ENCODE measurements around the gene ABCA10. TPM values are rescaled to one million over a fixed set of nuclear protein-coding genes. Genes with fewer than 3 reads are reported as not detected.
A peak's percentile ranks its signal among the peaks of the same experiment; 100 is the strongest.

Gene ABCA10
- total RNA-seq, 1 donor from 2014 or later = 4.2 TPM

DNA sequence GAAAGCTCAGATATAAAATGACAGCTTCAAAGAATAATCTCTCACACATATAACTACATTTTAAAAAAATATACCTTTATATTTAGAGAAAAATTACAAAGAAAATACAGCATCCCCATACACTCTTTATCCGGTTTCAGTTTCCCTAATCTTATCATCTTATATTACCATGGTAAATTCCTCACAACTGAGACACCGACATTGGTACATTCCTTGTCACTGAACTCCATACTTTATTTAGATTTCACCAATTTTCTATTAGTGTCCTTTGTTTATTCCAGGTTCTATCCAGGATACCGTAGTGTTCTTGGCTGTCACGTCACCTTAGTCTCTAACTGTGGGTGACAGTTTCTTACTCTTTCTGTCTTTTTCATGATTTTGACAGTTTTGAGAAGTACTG, 22.0 kb upstream of the ABCA10 start:
- Mint-ChIP-seq H3K4me1 (ENCODE audit: low read depth, unreplicated experiment) (no peaks in the 10 kb centered on the region), H3K9me3 (ENCODE audit: unreplicated experiment) (peaks cover 3% of the 10 kb centered on the region), H3K27ac (ENCODE audit: unreplicated experiment) (no peak overlapping the region), H3K36me3 (ENCODE audit: unreplicated experiment) (no peaks in the 10 kb centered on the region), H3K27me3 (ENCODE audit: unreplicated experiment) (no peaks in the 10 kb centered on the region), H3K4me3 (ENCODE audit: unreplicated experiment) (no peak overlapping the region)
- TF ChIP-seq CTCF (IDR thresholded peaks at IDR 0.05; ENCODE audit: partially characterized antibody, unreplicated experiment) = no peak
- no peak for DNase-seq

- DNase-seq = no peak
- peak; percentile 76 for TF ChIP-seq CTCF (IDR thresholded peaks at IDR 0.05; ENCODE audit: partially characterized antibody, unreplicated experiment)
- Mint-ChIP-seq H3K27ac (ENCODE audit: unreplicated experiment) (no peak overlapping the region), H3K9me3 (ENCODE audit: unreplicated experiment) (peaks cover 3% of the 10 kb centered on the region), H3K27me3 (ENCODE audit: unreplicated experiment) (no peaks in the 10 kb centered on the region), H3K4me3 (ENCODE audit: unreplicated experiment) (no peak overlapping the region), H3K4me1 (ENCODE audit: low read depth, unreplicated experiment) (no peaks in the 10 kb centered on the region), H3K36me3 (ENCODE audit: unreplicated experiment) (no peaks in the 10 kb centered on the region)
These were observed 18.2 kb upstream of the ABCA10 start for GRCh38 chr17:69246726-69247375.

DNA sequence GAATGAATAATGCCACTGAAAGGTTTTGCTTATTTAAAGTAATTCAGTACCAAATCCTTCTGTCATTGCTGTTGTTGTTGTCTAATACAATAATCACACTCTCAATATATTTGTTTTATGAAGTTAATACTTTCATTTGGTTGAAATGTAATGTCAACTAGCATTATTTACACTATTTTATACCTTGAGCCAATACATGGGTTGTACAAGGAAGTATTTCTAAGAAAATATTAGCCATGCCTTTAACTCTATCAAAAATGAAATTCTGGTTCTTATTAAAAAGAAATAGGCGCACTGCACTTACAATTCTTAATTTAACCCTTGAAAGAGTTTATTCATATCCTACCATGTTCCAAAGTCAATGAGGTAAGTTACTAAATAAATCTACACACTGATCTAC, 17.6 kb upstream of the ABCA10 start:
- no peaks in the 10 kb centered on the region for H3K4me1 Mint-ChIP-seq (ENCODE audit: low read depth, unreplicated experiment)
- no peak overlapping the region for H3K27ac Mint-ChIP-seq (ENCODE audit: unreplicated experiment)
- no peak for TF ChIP-seq CTCF (IDR thresholded peaks at IDR 0.05; ENCODE audit: partially characterized antibody, unreplicated experiment)
- peaks cover 2% of the 10 kb centered on the region for H3K9me3 Mint-ChIP-seq (ENCODE audit: unreplicated experiment)
- DNase-seq = no peak
- H3K4me3 Mint-ChIP-seq (ENCODE audit: unreplicated experiment) = no peak overlapping the region
- H3K27me3 Mint-ChIP-seq (ENCODE audit: unreplicated experiment) = no peaks in the 10 kb centered on the region
- no peaks in the 10 kb centered on the region for H3K36me3 Mint-ChIP-seq (ENCODE audit: unreplicated experiment)

GRCh38 chr17:69245617-69246016, 17.0 kb upstream of the ABCA10 start:
- Mint-ChIP-seq H3K36me3 (ENCODE audit: unreplicated experiment) (no peaks in the 10 kb centered on the region), H3K27ac (ENCODE audit: unreplicated experiment) (no peak overlapping the region), H3K27me3 (ENCODE audit: unreplicated experiment) (no peaks in the 10 kb centered on the region), H3K4me3 (ENCODE audit: unreplicated experiment) (no peak overlapping the region), H3K9me3 (ENCODE audit: unreplicated experiment) (peaks cover 2% of the 10 kb centered on the region), H3K4me1 (ENCODE audit: low read depth, unreplicated experiment) (no peaks in the 10 kb centered on the region)
- peak; percentile 15 for TF ChIP-seq CTCF (IDR thresholded peaks at IDR 0.05; ENCODE audit: partially characterized antibody, unreplicated experiment)
- no peak for DNase-seq
